ENCODE data around the gene CHCHD4.

GRCh38 chr3:14124615-14125192 is at the start of gene CHCHD4, which contains the start of gene TMEM43:
- TF ChIP-seq CTCF (conservative IDR thresholded peaks at IDR 0.05; ENCODE audit: low read depth, low read length) (no peak), EZH2 (IDR thresholded peaks at IDR 0.05; ENCODE audit: borderline replicate concordance, low read depth, low read length, poor library complexity, severe bottlenecking) (no peak)
